Subcutaneous adipose tissue (tissue), 4 donors: ENCODE measurements around the gene PLCB1. TPM values are rescaled to one million over a fixed set of nuclear protein-coding genes. Genes with fewer than 3 reads are reported as not detected.

Source experiments
- CTCF ChIP-seq: fragments of 450-650 bp; IDR thresholded peaks from one replicate; pipeline ENCODE4 v1.5.1; 2016; ENCODE audit warnings: low read depth, mild to moderate bottlenecking, control low read depth, antibody characterized with exemption, moderate library complexity
- total RNA-seq, 4 donors: library from RNA; depleted of rRNA; stranded (reverse); fragments of >200 nt; gene quantifications; one replicate each; pipeline ENCODE4 v1.1.0, GENCODE V29; 2016

The PLCB1 gene
- total RNA-seq, 4 donors from 2014 or later, result 14.1 to 26.7 (median 18.4) TPM

- TF ChIP-seq CTCF, result no peak
These were observed 203.6 kb downstream of the PLCB1 start for GRCh38 chr20:8335495-8336195.

- no peak for TF ChIP-seq CTCF
These were observed 207.3 kb downstream of the PLCB1 start for GRCh38 chr20:8339349-8339748.

GRCh38 chr20:8342391-8342790 lies 210.3 kb downstream of the PLCB1 start:
- TF ChIP-seq CTCF, result no peak

- no peak for TF ChIP-seq CTCF
These were observed 212.0 kb downstream of the PLCB1 start for GRCh38 chr20:8344106-8344505.

- TF ChIP-seq CTCF, result no peak
These were observed 212.6 kb downstream of the PLCB1 start for GRCh38 chr20:8344631-8345030.

- no peak for TF ChIP-seq CTCF
These were observed 214.7 kb downstream of the PLCB1 start for GRCh38 chr20:8346700-8347270.

GRCh38 chr20:8352486-8352885 lies 220.4 kb downstream of the PLCB1 start:
- TF ChIP-seq CTCF, result no peak
